A673 (cell line): ENCODE data around the gene ICE1. TPM values are rescaled to one million over a fixed set of nuclear protein-coding genes. Genes with fewer than 3 reads are reported as not detected.

Source experiments
- Bru-seq: library from RNA; stranded (reverse); fragments of 400-500 nt; gene quantifications from one replicate; lab custom pipeline; 2021; lab: Mats Ljungman, UMichigan
- BruChase-seq, 2 experiments: library from RNA; stranded (reverse); fragments of 400-500 nt; gene quantifications; one replicate each; lab custom pipeline; 2021; lab: Mats Ljungman, UMichigan
- BruUV-seq: library from RNA; stranded (reverse); fragments of 400-500 nt; replicated peaks from 2 replicates; lab custom pipeline; 2021; lab: Mats Ljungman, UMichigan
- CTCF ChIA-PET: fragments of 300-600 bp; sonication (Branson Sonifier 250); formaldehyde crosslinking; loops from one replicate; lab custom pipeline; 2022; ENCODE audit warnings: antibody characterized with exemption; lab: Charles Lee
- POLR2A ChIA-PET: fragments of 300-600 bp; sonication (Branson Sonifier 250); formaldehyde crosslinking; loops from one replicate; lab custom pipeline; 2022; ENCODE audit warnings: antibody characterized with exemption; ENCODE audit not compliant: low non-redundant PET; lab: Charles Lee
- DNase-seq: peaks from one replicate; pipeline ENCODE4 v3.0.0-alpha.2; 2015; ENCODE audit warnings: low spot score
- H3K27ac ChIP-seq: fragments of 200-600 bp; sonication (generic); 2 replicates; pipeline ENCODE4 v1.5.1; 2016; ENCODE audit warnings: mixed run types, low read depth, mild to moderate bottlenecking, mixed read lengths, antibody characterized with exemption, low read length; ENCODE audit not compliant: poor library complexity, severe bottlenecking
- H3K27me3 ChIP-seq: fragments of 200-600 bp; sonication (generic); replicated peaks from 2 replicates; pipeline ENCODE4 v1.6.1; 2017; ENCODE audit warnings: mixed run types, low read depth, mild to moderate bottlenecking, mixed read lengths, antibody characterized with exemption, low read length; ENCODE audit not compliant: insufficient read depth, poor library complexity
- H3K36me3 ChIP-seq: fragments of 200-600 bp; sonication (generic); 2 replicates; pipeline ENCODE4 v1.6.1; 2016; ENCODE audit warnings: mixed run types, mild to moderate bottlenecking, mixed read lengths, antibody characterized with exemption, low read length; ENCODE audit not compliant: insufficient read depth, poor library complexity, severe bottlenecking
- H3K4me1 ChIP-seq: fragments of 200-600 bp; sonication (generic); 2 replicates; pipeline ENCODE4 v1.6.1; 2017; ENCODE audit warnings: mixed run types, mild to moderate bottlenecking, mixed read lengths, antibody characterized with exemption, low read length; ENCODE audit not compliant: insufficient read depth, poor library complexity, severe bottlenecking
- H3K4me3 ChIP-seq: fragments of 200-600 bp; sonication (generic); 2 replicates; pipeline ENCODE4 v1.5.1; 2016; ENCODE audit warnings: low read depth, mixed run types, mild to moderate bottlenecking, mixed read lengths, low read length; ENCODE audit not compliant: poor library complexity, severe bottlenecking
- H3K9me3 ChIP-seq: fragments of 200-600 bp; sonication (generic); 2 replicates; pipeline ENCODE4 v1.6.1; 2016; ENCODE audit warnings: mixed run types, low read depth, mild to moderate bottlenecking, mixed read lengths, antibody characterized with exemption, low read length; ENCODE audit not compliant: poor library complexity, severe bottlenecking
- CTCF ChIP-seq: fragments of 300-800, 200-600 bp; sonication (generic); conservative IDR thresholded peaks from 2 replicates; pipeline ENCODE4 v1.5.1; 2017; ENCODE audit warnings: low read depth, mild to moderate bottlenecking, antibody characterized with exemption, low read length, moderate library complexity, mixed read lengths
- EZH2 ChIP-seq: fragments of 200-600 bp; sonication (generic); IDR thresholded peaks from 2 replicates; pipeline ENCODE4 v1.6.1; 2017; ENCODE audit warnings: borderline replicate concordance, low read depth, mild to moderate bottlenecking, mixed read lengths, antibody characterized with exemption, low read length; ENCODE audit not compliant: poor library complexity, severe bottlenecking
- intact Hi-C: fragments of 100-400 bp; cut with micrococcal nuclease; formaldehyde crosslinking; loops from one replicate; pipeline ENCODE4 v1.10.0; 2022; ENCODE audit not compliant: unreplicated experiment
- long read RNA-seq: library from polyadenylated mRNA; stranded (forward); transcript quantifications from one replicate; pipeline ENCODE4 v2.0.0, GENCODE V29; 2022
- total RNA-seq: library from RNA; stranded (reverse); gene quantifications from 2 replicates; pipeline ENCODE4 v1.2.3, GENCODE V29; 2021

ICE1 gene
- total RNA-seq (36.0 and 37.2 TPM in 2 replicates), Bru-seq, nascent RNA (percentile 90 among the genes with signal in this experiment), BruChase-seq, experiment 1, labeled RNA remaining after a 2-hour chase (percentile 90 among the genes with signal in this experiment), BruChase-seq, experiment 2, labeled RNA remaining after a 6-hour chase (percentile 81 among the genes with signal in this experiment)
- long read RNA-seq, transcript ICE1-202 (3 exons, 1,074 nt) = major isoform, 8 of 21 reads
- long read RNA-seq, partial matches to known transcripts = 11 of 21 reads
- long read RNA-seq, other reads (novel, unspliced or antisense) = 2 of 21 reads

GRCh38 chr5:5421961-5422818, at the start of gene ICE1:
ICE1 (plus strand) TSS chr5:5422677; CDS start chr5:5422916, 239 bp downstream.
- no TSS peak for BruUV-seq
- intact Hi-C loops = no loop called here
- CTCF ChIA-PET = interaction anchor here (1.6 kb wide), 1 partner anchor 543 kb away, joined by 3 read pairs; no protein-coding TSS in a partner anchor

GRCh38 chr5:5372930-5373329, 49.5 kb upstream of the ICE1 start:
- intact Hi-C loops = no loop called here
- DNase-seq = no peak
- no peaks in the 10 kb centered on the region for H3K36me3 ChIP-seq
- no peak overlapping the region for H3K27ac ChIP-seq
- no peaks in the 10 kb centered on the region for H3K27me3 ChIP-seq
- ChIA-PET POLR2A (no interaction called here), CTCF (no interaction called here)
- no peak overlapping the region for H3K4me3 ChIP-seq
- H3K9me3 ChIP-seq = peaks cover 5% of the 10 kb centered on the region
- no TSS peak for BruUV-seq
- H3K4me1 ChIP-seq = peaks cover 14% of the 10 kb centered on the region
- TF ChIP-seq CTCF = no peak
- no peak for TF ChIP-seq EZH2

More at GRCh38 chr5:5421961-5422818, at the start of gene ICE1:
- no peak for TF ChIP-seq CTCF
- no peak for TF ChIP-seq EZH2
- Histone ChIP-seq H3K27me3 (no peaks in the 10 kb centered on the region), H3K4me3 (peak within 1 kb of the TSS; percentile 96), H3K36me3 (no peaks in the 10 kb centered on the region), H3K27ac (peak within 1 kb of the TSS; percentile 99), H3K4me1 (peaks cover 7% of the 10 kb centered on the region), H3K9me3 (no peaks in the 10 kb centered on the region)
- DNase-seq = peak; percentile 98
- POLR2A ChIA-PET = interaction anchor here (0.6 to 0.8 kb wide), 4 partner anchors 48 to 268 kb away, joined by 3 to 6 read pairs (median 3); no protein-coding TSS in a partner anchor

GRCh38 chr5:5373351-5373989, 49.0 kb upstream of the ICE1 start:
- ChIA-PET CTCF (no interaction called here), POLR2A (no interaction called here)
- no peak for DNase-seq
- H3K4me3 ChIP-seq = no peak overlapping the region
- H3K4me1 ChIP-seq = peaks cover 14% of the 10 kb centered on the region
- no peaks in the 10 kb centered on the region for H3K36me3 ChIP-seq
- TF ChIP-seq EZH2 (no peak), CTCF (no peak)
- H3K27ac ChIP-seq = peak overlapping the region; percentile 4
- intact Hi-C loops = no loop called here
- H3K9me3 ChIP-seq = peaks cover 10% of the 10 kb centered on the region
- no peaks in the 10 kb centered on the region for H3K27me3 ChIP-seq
- no TSS peak for BruUV-seq
